ENCODE measurements around the gene MAT1A. TPM values are rescaled to one million over a fixed set of nuclear protein-coding genes. Genes with fewer than 3 reads are reported as not detected.

Gene MAT1A
- total RNA-seq, 1 experiment from 2014 or later: 2.1 TPM

- no peak overlapping the region for H2AFZ ChIP-seq (ENCODE audit: low read length)
- no peak overlapping the region for H3K4ac ChIP-seq (ENCODE audit: low read depth, low read length)
- H3K23me2 ChIP-seq (ENCODE audit: insufficient read length, low read depth, low read length, poor library complexity, severe bottlenecking): no peaks in the 10 kb centered on the region
- H3K27ac Mint-ChIP-seq: no peak overlapping the region
- H4K20me1 ChIP-seq (ENCODE audit: control insufficient read depth, insufficient read depth, insufficient read length): no peaks in the 10 kb centered on the region
- no peaks in the 10 kb centered on the region for H3K79me2 ChIP-seq (ENCODE audit: insufficient read depth, low read length)
- no peak overlapping the region for H2BK12ac ChIP-seq (ENCODE audit: insufficient read length, low read depth, low read length)
- H4K8ac ChIP-seq (replicated peaks; ENCODE audit: insufficient read length, low read depth, low read length): no peak overlapping the region
- no CpG with 5 or more reads among the region's 6 CpGs for WGBS (ENCODE audit: extremely low coverage, insufficient read length, low lambda C conversion rate)
- H3K9me3 ChIP-seq (ENCODE audit: control insufficient read depth, low read depth, low read length): no peaks in the 10 kb centered on the region
- no peaks in the 10 kb centered on the region for H3K79me1 ChIP-seq (ENCODE audit: insufficient read depth, low read depth, low read length, poor library complexity, severe bottlenecking)
- H3K4me1 ChIP-seq (ENCODE audit: insufficient read depth, low read length): peaks cover 5% of the 10 kb centered on the region; the same call in 1 of the 2 replicates
- H3K27me3 Mint-ChIP-seq (ENCODE audit: low read depth): peaks cover 2% of the 10 kb centered on the region
- H3K14ac ChIP-seq (ENCODE audit: insufficient read depth, low read length): no peak overlapping the region
- H3K27me3 ChIP-seq (ENCODE audit: insufficient read depth, low read length): no peaks in the 10 kb centered on the region
- no peak overlapping the region for H2AK5ac ChIP-seq (ENCODE audit: insufficient read length, low read length)
- H3K36me3 Mint-ChIP-seq (ENCODE audit: insufficient read depth in 1 of 3, low read depth in 3 of 3): peaks cover 0 to 4% (median 0%) of the 10 kb centered on the region in 3 experiments; a peak in 3 of 7 replicates
- H2BK20ac ChIP-seq (ENCODE audit: low read depth, low read length, poor library complexity, severe bottlenecking): no peak overlapping the region
- peaks cover 2 to 8% of the 10 kb centered on the region in 2 experiments; a peak in 2 of 5 replicates for H3K9me3 Mint-ChIP-seq
- H3K9ac ChIP-seq (ENCODE audit: extremely low read depth, insufficient read length, low read length): no peak overlapping the region
- TF ChIP-seq CTCF (conservative IDR thresholded peaks at IDR 0.05): no peak
- no peak overlapping the region for H3K18ac ChIP-seq (ENCODE audit: insufficient read length, low read depth, low read length)
- H3K56ac ChIP-seq (ENCODE audit: insufficient read length, low read depth, low read length): no peak overlapping the region
- H3K27ac ChIP-seq (ENCODE audit: insufficient read length, low read depth, low read length): no peak overlapping the region
- no peak overlapping the region for H2BK15ac ChIP-seq (ENCODE audit: low read depth, low read length)
- no peak overlapping the region for H2BK5ac ChIP-seq (ENCODE audit: insufficient read length, low read length)
- peaks cover 9 to 19% of the 10 kb centered on the region in 2 experiments for H3K4me1 Mint-ChIP-seq
- DNase-seq: no peak
- no peak overlapping the region for H4K5ac ChIP-seq (ENCODE audit: insufficient read length, low read depth, low read length)
- no peak overlapping the region for H4K91ac ChIP-seq (ENCODE audit: insufficient read length, low read depth, low read length)
- no peak overlapping the region for H3K4me3 Mint-ChIP-seq
- no peak overlapping the region for H2BK120ac ChIP-seq (ENCODE audit: low read depth, low read length, poor library complexity, severe bottlenecking)
- no peak overlapping the region for H3T11ph ChIP-seq (ENCODE audit: low read length)
- no peak overlapping the region for H3K23ac ChIP-seq (ENCODE audit: insufficient read length, low read depth, low read length)
- no peak overlapping the region for H3K4me2 ChIP-seq (ENCODE audit: insufficient read depth, insufficient read length, low read length)
Measured at GRCh38 chr10:80261316-80262030, 28.0 kb downstream of the MAT1A start.

Data from H9 (cell line).